PFSK-1 (cell line): ENCODE data around the gene LTBP1.

Experiments
- POLR2AphosphoS5 ChIP-seq: IDR thresholded peaks from 2 replicates; pipeline ENCODE4 v1.6.1; 2012; ENCODE audit warnings: low read depth, mild to moderate bottlenecking, control low read depth, low read length, moderate library complexity
- REST ChIP-seq, 2 experiments: IDR thresholded peaks; 2 replicates each; pipeline versions ENCODE4 v1.6.1 to v1.8.0; 2011 to 2012; ENCODE audit warnings: low read depth in 2 of 2, low read length in 2 of 2, control low read depth in 1 of 2, inconsistent platforms in 1 of 2, mild to moderate bottlenecking in 1 of 2, moderate library complexity in 1 of 2; ENCODE audit not compliant: insufficient read depth in 1 of 2
- SIN3A ChIP-seq: IDR thresholded peaks from 2 replicates; pipeline ENCODE4 v1.6.1; 2012; ENCODE audit warnings: mild to moderate bottlenecking, low read length, moderate library complexity, borderline replicate concordance; ENCODE audit not compliant: insufficient read depth
- TAF1 ChIP-seq: IDR thresholded peaks from 2 replicates; pipeline ENCODE4 v1.6.1; 2012; ENCODE audit warnings: low read length, control low read depth, borderline replicate concordance; ENCODE audit not compliant: insufficient read depth

GRCh38 chr2:32947076-32947483, 327 bp downstream of the LTBP1 start:
- TF ChIP-seq REST (IDR thresholded peaks at IDR 0.05; ENCODE audit: insufficient read depth in 1 of 2, low read depth in 2 of 2, low read length in 2 of 2) = no peak
- TF ChIP-seq POLR2AphosphoS5 = no peak
- no peak for TF ChIP-seq TAF1
- no peak for TF ChIP-seq SIN3A
